Activated T-helper 2 cell treated with anti-CD3 and anti-CD28 coated beads, Interferon-gamma antibody, Interleukin-2, Interleukin-4, amounts not matched to agents 10 μg/mL and 5 μg/mL and 100 μg/mL, durations not matched to agents 14 hours and 24 hours and 36 hours (primary cell): ENCODE measurements around the gene USP53. TPM values are rescaled to one million over a fixed set of nuclear protein-coding genes. Genes with fewer than 3 reads are reported as not detected.
"Not testable (repeated sequence)": the region's sequence is repeated elsewhere in the genome, so short reads cannot be mapped to it uniquely, and the experiment has no call there.

ENCODE experiments used
- DNase-seq: peaks from one replicate; pipeline ENCODE4 v3.0.0; 2021; ENCODE audit warnings: low spot score
- H3K27ac Mint-ChIP-seq: one replicate; pipeline ENCODE4 v1.8.0; 2021; ENCODE audit warnings: mixed read lengths
- H3K27me3 Mint-ChIP-seq: one replicate; pipeline ENCODE4 v1.8.0; 2021; ENCODE audit warnings: low read depth, mixed read lengths
- H3K36me3 Mint-ChIP-seq: one replicate; pipeline ENCODE4 v1.8.0; 2021; ENCODE audit warnings: low read depth, mixed read lengths
- H3K4me1 Mint-ChIP-seq: one replicate; pipeline ENCODE4 v1.8.0; 2021; ENCODE audit warnings: low read depth, mixed read lengths
- H3K4me3 Mint-ChIP-seq: one replicate; pipeline ENCODE4 v1.8.0; 2021; ENCODE audit warnings: low read depth, mild to moderate bottlenecking, moderate library complexity, mixed read lengths
- H3K9me3 Mint-ChIP-seq: one replicate; pipeline ENCODE4 v1.8.0; 2021; ENCODE audit warnings: mixed read lengths
- intact Hi-C: fragments of 100-400 bp; cut with micrococcal nuclease; formaldehyde crosslinking; loops from one replicate; pipeline ENCODE4 v1.15.1; 2023
- total RNA-seq: library from RNA; stranded (reverse); gene quantifications from 2 replicates; pipeline ENCODE4 v1.2.3, GENCODE V29; 2022

Gene USP53
- total RNA-seq, 1 donor from 2014 or later = 7.3 TPM

DNA sequence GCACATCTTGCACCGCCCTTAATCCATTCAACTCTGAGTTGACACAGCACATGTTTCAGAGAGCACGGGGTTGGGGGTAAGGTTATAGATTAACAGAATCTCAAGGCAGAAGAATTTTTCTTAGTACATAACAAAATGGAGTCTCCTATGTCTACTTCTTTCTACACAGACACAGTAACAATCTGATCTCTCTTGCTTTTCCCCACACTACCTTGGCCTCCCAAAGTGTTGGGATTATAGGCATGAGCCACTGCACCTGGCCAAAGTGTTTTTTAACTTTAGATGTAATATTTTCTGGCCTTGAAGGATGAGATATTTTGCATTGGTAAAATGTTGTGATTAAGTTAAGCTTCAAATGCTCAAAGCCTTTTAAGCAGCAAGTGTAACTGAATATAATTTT lies 130.8 kb downstream of the USP53 start:
- H3K4me3 Mint-ChIP-seq, H3K9me3 Mint-ChIP-seq, H3K36me3 Mint-ChIP-seq, DNase-seq, intact Hi-C loops, H3K4me1 Mint-ChIP-seq, H3K27me3 Mint-ChIP-seq, H3K27ac Mint-ChIP-seq: not testable (repeated sequence)

Other genes with a start within 250 kb of the USP53 start
- not detected in 2 replicates for gene MYOZ2, start 76.9 kb upstream of the USP53 start, total RNA-seq
- gene FABP2, start 109.4 kb downstream of the USP53 start, total RNA-seq = not detected in 2 replicates